Measurements from ENCODE around the gene RPRD1B.

GRCh38 chr20:37987602-37988290 lies 45.8 kb upstream of the RPRD1B start:
- TF ChIP-seq CTCF (IDR thresholded peaks at IDR 0.05; ENCODE audit: borderline replicate concordance, extremely low read depth, low read length, poor library complexity, severe bottlenecking): no peak
- no peak for TF ChIP-seq EZH2 (IDR thresholded peaks at IDR 0.05; ENCODE audit: borderline replicate concordance, low read depth, low read length, severe bottlenecking)

Data from DND-41 (cell line).